NCI-H446 (cell line): Measurements from ENCODE around the gene KCNIP3.
"Not testable (repeated sequence)": the region's sequence is repeated elsewhere in the genome, so short reads cannot be mapped to it uniquely, and the experiment has no call there.

Source experiments
- DNase-seq, 2 experiments: peaks; one replicate each; lab custom pipeline; 2025; lab: John Stamatoyannopoulos, UW

KCNIP3 gene

GRCh38 chr2:95348609-95349567, 51.7 kb downstream of the KCNIP3 start:
- DNase-seq: no peak

GRCh38 chr2:95349568-95350322, 52.6 kb downstream of the KCNIP3 start:
- DNase-seq: no peak

- DNase-seq: no peak
Measured at GRCh38 chr2:95350368-95350767, 53.2 kb downstream of the KCNIP3 start.

- no peak for DNase-seq
Measured at GRCh38 chr2:95350774-95351597, 53.8 kb downstream of the KCNIP3 start.

GRCh38 chr2:95351598-95351915, 54.4 kb downstream of the KCNIP3 start:
- no peak for DNase-seq

- no peak for DNase-seq
Measured at GRCh38 chr2:95352310-95353054, 55.3 kb downstream of the KCNIP3 start.

- DNase-seq: no peak
Measured at GRCh38 chr2:95353055-95353575, 56.0 kb downstream of the KCNIP3 start.

GRCh38 chr2:95353613-95354468, 56.7 kb downstream of the KCNIP3 start:
- no peak for DNase-seq

GRCh38 chr2:95354469-95354901, 57.3 kb downstream of the KCNIP3 start:
- no peak for DNase-seq

- DNase-seq: no peak
Measured at GRCh38 chr2:95354925-95355324, 57.8 kb downstream of the KCNIP3 start.

GRCh38 chr2:95355486-95355885, 58.3 kb downstream of the KCNIP3 start:
- not testable (repeated sequence) for DNase-seq

GRCh38 chr2:95356821-95357700, 59.9 kb downstream of the KCNIP3 start:
- no peak for DNase-seq

GRCh38 chr2:95357717-95358280, 60.7 kb downstream of the KCNIP3 start:
- no peak for DNase-seq

GRCh38 chr2:95359031-95359430, 61.9 kb downstream of the KCNIP3 start:
- DNase-seq: no peak

- DNase-seq: no peak
Measured at GRCh38 chr2:95359501-95359930, 62.4 kb downstream of the KCNIP3 start.

- DNase-seq: no peak
Measured at GRCh38 chr2:95361216-95361980, 64.3 kb downstream of the KCNIP3 start.

- no peak for DNase-seq
Measured at GRCh38 chr2:95362486-95362885, 65.3 kb downstream of the KCNIP3 start.

- no peak for DNase-seq
Measured at GRCh38 chr2:95366514-95366913, 69.4 kb downstream of the KCNIP3 start.
